Measurements from ENCODE around the gene PPP1R3F. TPM values are rescaled to one million over a fixed set of nuclear protein-coding genes. Genes with fewer than 3 reads are reported as not detected.
"Not testable (repeated sequence)": the region's sequence is repeated elsewhere in the genome, so short reads cannot be mapped to it uniquely, and the experiment has no call there.

PPP1R3F gene
- polyA plus RNA-seq, 3 donors, result 5.7 to 10.0 (median 7.1) TPM

GRCh38 chrX:49292400-49293362 lies 23.1 kb downstream of the PPP1R3F start:
- DNase-seq (ENCODE audit: extremely low read depth in 1 of 11, low read depth in 9 of 11, low spot score in 4 of 11), result no peak

GRCh38 chrX:49299293-49299692 lies 29.7 kb downstream of the PPP1R3F start:
- not testable (repeated sequence) for DNase-seq (ENCODE audit: extremely low read depth in 1 of 11, low read depth in 9 of 11, low spot score in 4 of 11)

- DNase-seq (ENCODE audit: extremely low read depth in 1 of 11, low read depth in 9 of 11, low spot score in 4 of 11), result no peak
These were observed 31.1 kb downstream of the PPP1R3F start for GRCh38 chrX:49300703-49301102.

- DNase-seq (ENCODE audit: extremely low read depth in 1 of 11, low read depth in 9 of 11, low spot score in 4 of 11), result no peak
These were observed 33.8 kb downstream of the PPP1R3F start, which contains the start of gene GAGE10 for GRCh38 chrX:49303346-49303745. Gene GAGE10, plus strand, starts transcription at chrX:49303646. Its CDS starts 1,214 bp downstream, at chrX:49304860.

- DNase-seq (ENCODE audit: extremely low read depth in 1 of 11, low read depth in 9 of 11, low spot score in 4 of 11), result not testable (repeated sequence)
These were observed 38.2 kb downstream of the PPP1R3F start for GRCh38 chrX:49307775-49308174.

GRCh38 chrX:49308604-49309269 lies 39.1 kb downstream of the PPP1R3F start:
- no peak for DNase-seq (ENCODE audit: extremely low read depth in 1 of 11, low read depth in 9 of 11, low spot score in 4 of 11)

- DNase-seq (ENCODE audit: extremely low read depth in 1 of 11, low read depth in 9 of 11, low spot score in 4 of 11), result peak in 6 of 11 donors; percentile 15 to 47 (median 24)
These were observed 39.9 kb downstream of the PPP1R3F start for GRCh38 chrX:49309401-49309981.

GRCh38 chrX:49310371-49310770 lies 40.8 kb downstream of the PPP1R3F start:
- no peak for DNase-seq (ENCODE audit: extremely low read depth in 1 of 11, low read depth in 9 of 11, low spot score in 4 of 11)

GRCh38 chrX:49312176-49312575 lies 42.6 kb downstream of the PPP1R3F start:
- DNase-seq (ENCODE audit: extremely low read depth in 1 of 11, low read depth in 9 of 11, low spot score in 4 of 11), result no peak

GRCh38 chrX:49316085-49316484 lies 46.5 kb downstream of the PPP1R3F start:
- DNase-seq (ENCODE audit: extremely low read depth in 1 of 11, low read depth in 9 of 11, low spot score in 4 of 11), result no peak

- DNase-seq (ENCODE audit: extremely low read depth in 1 of 11, low read depth in 9 of 11, low spot score in 4 of 11), result not testable (repeated sequence)
These were observed 52.1 kb downstream of the PPP1R3F start, which contains the start of gene GAGE12J for GRCh38 chrX:49321737-49322136. Gene GAGE12J, plus strand, starts transcription at chrX:49322037. Its CDS starts 1,157 bp downstream, at chrX:49323194.

GRCh38 chrX:49322266-49322665 lies 52.7 kb downstream of the PPP1R3F start:
- DNase-seq (ENCODE audit: extremely low read depth in 1 of 11, low read depth in 9 of 11, low spot score in 4 of 11), result not testable (repeated sequence)

GRCh38 chrX:49323735-49324134 lies 54.1 kb downstream of the PPP1R3F start:
- not testable (repeated sequence) for DNase-seq (ENCODE audit: extremely low read depth in 1 of 11, low read depth in 9 of 11, low spot score in 4 of 11)

GRCh38 chrX:49330421-49330820 lies 60.8 kb downstream of the PPP1R3F start:
- DNase-seq (ENCODE audit: extremely low read depth in 1 of 11, low read depth in 9 of 11, low spot score in 4 of 11), result not testable (repeated sequence)

GRCh38 chrX:49331282-49331681 lies 61.7 kb downstream of the PPP1R3F start, which contains the start of gene GAGE13:
Gene GAGE13, plus strand, starts transcription at chrX:49331582. Its CDS starts 1,156 bp downstream, at chrX:49332738.
- not testable (repeated sequence) for DNase-seq (ENCODE audit: extremely low read depth in 1 of 11, low read depth in 9 of 11, low spot score in 4 of 11)

- DNase-seq (ENCODE audit: extremely low read depth in 1 of 11, low read depth in 9 of 11, low spot score in 4 of 11), result not testable (repeated sequence)
These were observed 62.2 kb downstream of the PPP1R3F start for GRCh38 chrX:49331841-49332240.

Data from renal cortex interstitium (tissue), 11 donors.